SK-N-MC (cell line): ENCODE results near the gene AGAP1.

ENCODE experiments used
- DNase-seq: peaks from one replicate; pipeline ENCODE4 v3.0.0-alpha.2; 2011; ENCODE audit warnings: low read depth, low spot score
- H3K27ac ChIP-seq: fragments of 200-600 bp; sonication (generic); 2 replicates; pipeline ENCODE4 v1.5.1; 2016; ENCODE audit warnings: mixed run types
- H3K36me3 ChIP-seq: fragments of 200-600 bp; sonication (generic); 2 replicates; pipeline ENCODE4 v1.6.1; 2017; ENCODE audit warnings: antibody characterized with exemption, low read length, mixed read lengths; ENCODE audit not compliant: insufficient read depth
- H3K4me3 ChIP-seq: fragments of 200-600 bp; sonication (generic); 2 replicates; pipeline ENCODE4 v1.5.1; 2016
- H3K9ac ChIP-seq: fragments of 200-600 bp; sonication (generic); 2 replicates; pipeline ENCODE4 v1.8.0; 2017; ENCODE audit warnings: mixed run types, mixed read lengths; ENCODE audit not compliant: insufficient read length
- H3K9me3 ChIP-seq: fragments of 200-600 bp; sonication (generic); 2 replicates; pipeline ENCODE4 v1.6.1; 2017; ENCODE audit warnings: low read depth, mild to moderate bottlenecking, antibody characterized with exemption, low read length, moderate library complexity, mixed read lengths
- EZH2 ChIP-seq: fragments of 200-600 bp; sonication (generic); IDR thresholded peaks from one replicate; pipeline ENCODE4 v1.6.1; 2017; ENCODE audit warnings: antibody characterized with exemption
- FOXP2 ChIP-seq: optimal IDR thresholded peaks from 2 replicates; pipeline ENCODE3; 2011; ENCODE audit warnings: mild to moderate bottlenecking, moderate library complexity; ENCODE audit not compliant: insufficient read depth; ENCODE audit errors: extremely low read length, control extremely low read depth
- POLR2AphosphoS5 ChIP-seq: IDR thresholded peaks from 2 replicates; pipeline ENCODE4 v1.6.1; 2012; ENCODE audit warnings: mild to moderate bottlenecking, low read depth, low read length, borderline replicate concordance

AGAP1 gene

DNA sequence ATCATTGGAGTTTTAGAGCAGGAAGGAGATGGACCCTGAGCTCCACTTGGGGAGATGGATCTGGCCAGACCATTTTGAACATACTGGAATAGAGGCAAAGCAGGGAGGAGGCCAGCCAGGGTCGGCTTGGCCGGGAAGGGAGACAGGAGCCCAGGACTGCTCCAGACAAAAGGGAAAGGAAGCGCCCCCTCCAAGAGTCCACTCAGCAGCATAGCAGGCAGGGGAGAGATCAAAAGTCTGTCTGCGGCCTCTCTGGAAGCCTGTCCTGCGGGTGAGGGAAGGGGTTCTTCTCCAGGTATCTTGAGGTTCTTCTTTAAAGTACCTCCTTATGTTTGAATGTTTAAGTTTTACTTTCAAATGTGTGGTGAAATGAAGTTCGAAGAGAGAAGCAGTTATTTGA is 548.2 kb downstream of the AGAP1 start:
- no peak for DNase-seq
- H3K27ac ChIP-seq, result no peak overlapping the region
- H3K36me3 ChIP-seq, result peaks cover 6% of the 10 kb centered on the region; the same call in 1 of the 2 replicates
- no peak overlapping the region for H3K4me3 ChIP-seq
- no peaks in the 10 kb centered on the region for H3K9me3 ChIP-seq
- no peak for TF ChIP-seq FOXP2
- TF ChIP-seq EZH2, result no peak
- TF ChIP-seq POLR2AphosphoS5, result no peak
- H3K9ac ChIP-seq, result no peak overlapping the region

DNA sequence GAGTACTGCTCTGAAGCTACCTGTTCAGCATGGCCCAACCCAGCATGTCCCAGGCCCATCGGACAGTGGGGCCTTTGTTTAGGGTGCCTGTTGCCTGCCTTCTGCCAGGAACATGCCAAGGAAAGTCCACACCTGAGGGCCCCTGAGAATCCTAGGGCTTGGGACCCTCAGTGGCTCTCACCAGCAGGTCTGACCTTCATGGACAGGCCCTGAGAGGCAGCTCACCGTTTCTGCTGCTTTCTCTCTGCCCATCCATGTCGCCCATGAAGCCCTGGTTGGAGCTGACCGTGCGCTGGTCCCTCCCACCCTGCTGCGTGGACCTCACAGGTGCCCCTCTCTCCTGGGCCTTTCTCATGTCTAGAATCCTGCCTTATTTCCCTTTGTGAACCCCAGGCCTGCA is 550.3 kb downstream of the AGAP1 start:
- DNase-seq, result no peak
- peaks cover 10% of the 10 kb centered on the region; the same call in 1 of the 2 replicates for H3K36me3 ChIP-seq
- H3K27ac ChIP-seq, result no peak overlapping the region
- no peak for TF ChIP-seq POLR2AphosphoS5
- TF ChIP-seq FOXP2, result no peak
- TF ChIP-seq EZH2, result no peak
- no peak overlapping the region for H3K9ac ChIP-seq
- H3K9me3 ChIP-seq, result no peaks in the 10 kb centered on the region
- H3K4me3 ChIP-seq, result no peak overlapping the region

DNA sequence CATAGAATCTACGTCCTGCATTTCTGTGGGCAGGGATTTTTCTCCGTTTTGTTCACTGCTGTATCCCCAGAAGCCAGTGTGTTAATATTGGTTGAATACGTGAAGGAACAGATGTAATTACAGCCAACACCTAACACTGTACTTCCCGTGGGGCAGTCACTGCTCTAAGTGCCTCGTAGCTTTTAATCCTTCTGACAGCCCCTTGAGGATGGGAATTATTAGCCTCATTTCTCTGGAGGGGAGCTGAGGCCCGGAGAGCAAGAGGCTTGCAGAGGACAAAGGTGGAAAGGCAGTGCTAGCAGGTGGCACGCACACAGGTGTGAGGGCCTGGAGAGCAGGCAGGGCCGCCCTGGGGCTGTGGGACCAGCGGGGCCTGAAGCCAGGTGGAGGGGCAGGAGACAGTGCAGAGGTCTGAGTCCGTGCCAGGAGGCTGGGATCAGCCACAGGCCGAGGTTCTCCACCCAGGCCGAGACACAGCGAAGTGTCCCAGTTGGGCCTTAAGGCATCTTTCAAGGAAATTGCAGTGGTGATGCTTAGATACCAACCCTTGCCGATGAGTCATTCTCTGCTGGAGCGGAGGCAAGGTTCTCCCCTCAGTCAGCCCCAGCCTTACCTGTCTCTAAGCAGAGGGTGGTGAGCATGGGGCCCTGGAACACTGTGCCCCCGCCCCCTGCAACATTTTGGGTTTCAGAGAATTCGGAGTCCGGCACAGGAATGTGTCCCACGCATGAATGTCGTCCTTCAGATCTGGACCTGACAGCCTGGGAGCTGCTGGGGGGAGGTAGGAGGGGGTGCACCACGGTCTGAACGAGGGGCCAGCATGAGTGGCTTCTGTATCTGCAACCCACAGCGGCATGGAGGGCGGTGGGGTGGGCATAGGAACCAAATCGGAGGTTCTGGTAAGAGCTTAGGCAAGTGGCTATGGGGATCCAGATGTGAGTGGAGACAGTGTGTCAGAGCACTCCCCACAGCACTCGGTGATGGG is 551.7 kb downstream of the AGAP1 start:
- no peak overlapping the region for H3K9ac ChIP-seq
- H3K27ac ChIP-seq, result no peak overlapping the region
- H3K4me3 ChIP-seq, result no peak overlapping the region
- no peak for TF ChIP-seq EZH2
- no peak for TF ChIP-seq POLR2AphosphoS5
- no peak for TF ChIP-seq FOXP2
- H3K9me3 ChIP-seq, result no peaks in the 10 kb centered on the region
- H3K36me3 ChIP-seq, result peaks cover 11% of the 10 kb centered on the region; the same call in 1 of the 2 replicates
- DNase-seq, result no peak

DNA sequence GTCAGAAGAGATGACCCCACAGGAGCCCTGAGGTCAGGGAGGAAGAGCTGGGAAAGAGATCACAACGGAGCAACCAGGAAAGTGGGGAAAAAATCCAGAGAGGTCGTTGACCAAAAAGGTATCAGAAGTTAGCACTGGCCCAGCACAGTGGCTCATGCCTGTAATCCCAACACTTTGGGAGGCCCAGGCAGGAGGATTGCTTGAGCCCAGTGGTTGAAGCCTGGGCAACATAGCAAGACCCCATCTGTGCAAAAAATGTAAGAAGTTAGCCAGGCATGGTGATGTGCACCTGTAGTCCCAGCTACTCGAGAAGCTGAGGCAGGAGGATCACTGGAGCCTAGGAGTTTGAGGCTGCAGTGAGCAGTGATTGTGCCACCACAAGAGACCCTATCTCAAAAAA is 552.9 kb downstream of the AGAP1 start:
- no peak for TF ChIP-seq POLR2AphosphoS5
- TF ChIP-seq FOXP2, result no peak

DNA sequence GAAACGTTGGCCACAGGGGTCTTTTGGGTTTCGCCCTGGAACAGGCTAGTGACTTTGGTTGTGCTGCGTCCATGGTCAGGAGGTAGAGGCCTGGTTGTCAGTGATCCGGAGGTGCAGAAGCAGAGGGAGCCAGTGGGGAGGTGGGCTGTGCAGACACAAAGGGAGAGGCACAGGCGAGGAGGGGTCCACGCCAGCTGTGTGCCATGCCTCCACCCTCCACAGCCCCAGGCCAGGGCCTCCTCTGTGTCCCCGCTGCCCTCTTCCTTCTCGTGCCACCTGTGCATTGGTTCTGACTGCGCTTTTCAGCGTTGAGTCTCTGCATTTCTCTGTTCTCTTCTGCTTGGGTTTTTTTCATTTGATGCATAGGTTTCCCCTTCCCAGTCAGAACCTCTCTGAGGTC is 553.3 kb downstream of the AGAP1 start:
- no peaks in the 10 kb centered on the region for H3K9me3 ChIP-seq
- H3K4me3 ChIP-seq, result no peak overlapping the region
- peaks cover 11% of the 10 kb centered on the region; the same call in 1 of the 2 replicates for H3K36me3 ChIP-seq
- H3K27ac ChIP-seq, result no peak overlapping the region
- DNase-seq, result no peak
- TF ChIP-seq EZH2 (no peak), FOXP2 (no peak), POLR2AphosphoS5 (no peak)
- no peak overlapping the region for H3K9ac ChIP-seq

More for the DNA sequence above, 552.9 kb downstream of the AGAP1 start:
- Histone ChIP-seq H3K4me3 (no peak overlapping the region), H3K36me3 (peaks cover 11% of the 10 kb centered on the region; the same call in 1 of the 2 replicates), H3K27ac (no peak overlapping the region), H3K9me3 (no peaks in the 10 kb centered on the region), H3K9ac (no peak overlapping the region)
- no peak for DNase-seq

DNA sequence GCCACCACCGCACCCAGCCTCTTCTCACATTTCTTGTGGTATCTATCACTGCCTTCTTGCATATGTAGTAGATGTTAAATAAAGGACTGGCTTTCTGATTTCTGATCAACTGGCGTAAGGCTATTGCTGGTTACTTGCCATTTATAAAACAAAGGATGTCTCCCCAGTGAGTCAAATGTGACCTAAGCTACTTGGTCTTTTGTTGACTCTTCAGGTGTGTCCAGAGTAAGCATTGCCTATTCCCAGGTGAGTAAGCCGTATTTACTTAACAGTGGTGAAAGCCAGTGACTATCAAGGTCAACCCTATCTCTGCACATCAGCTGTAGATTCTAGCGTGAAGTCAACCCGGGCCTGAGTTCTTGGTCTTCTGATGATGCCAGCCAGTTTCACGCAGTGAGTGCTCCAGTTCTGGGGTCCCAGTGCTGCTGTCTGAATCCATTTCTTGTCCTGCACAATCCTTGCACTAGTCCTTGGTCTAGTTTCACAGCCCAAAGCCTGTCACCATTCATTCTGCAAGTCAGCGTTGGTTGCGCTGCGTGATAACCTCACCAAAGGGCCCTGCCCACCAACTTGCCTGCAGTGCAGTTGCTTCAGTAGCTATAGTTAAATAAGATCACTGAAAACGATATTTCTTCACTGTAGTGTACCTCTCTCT is 554.2 kb downstream of the AGAP1 start:
- Histone ChIP-seq H3K4me3 (no peak overlapping the region), H3K27ac (no peak overlapping the region), H3K9ac (no peak overlapping the region), H3K36me3 (peaks cover 11% of the 10 kb centered on the region; the same call in 1 of the 2 replicates), H3K9me3 (no peaks in the 10 kb centered on the region)
- no peak for TF ChIP-seq POLR2AphosphoS5
- TF ChIP-seq EZH2, result no peak
- no peak for TF ChIP-seq FOXP2
- no peak for DNase-seq

DNA sequence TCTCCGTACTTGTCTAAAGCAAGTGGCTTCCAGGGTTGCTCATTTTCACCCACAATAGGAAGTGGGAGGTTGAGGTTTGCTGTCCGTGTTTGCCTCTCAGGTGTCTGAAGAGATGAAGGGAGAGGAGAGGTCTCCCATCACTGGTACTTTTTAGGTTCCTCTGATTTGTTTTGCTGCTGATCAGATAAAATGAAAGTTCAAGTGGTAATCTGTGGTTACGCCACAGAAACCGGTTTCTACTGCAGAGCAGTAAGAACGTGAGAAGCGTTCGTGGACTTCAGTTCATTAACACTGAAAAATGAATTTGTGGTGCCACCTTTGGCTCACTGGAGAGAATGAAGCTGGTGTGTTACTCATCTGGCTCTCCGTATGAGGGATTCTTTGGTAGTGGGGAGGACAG is 556.1 kb downstream of the AGAP1 start:
- Histone ChIP-seq H3K9ac (no peak overlapping the region), H3K4me3 (no peak overlapping the region), H3K27ac (no peak overlapping the region), H3K36me3 (peaks cover 11% of the 10 kb centered on the region; the same call in 1 of the 2 replicates), H3K9me3 (no peaks in the 10 kb centered on the region)
- DNase-seq, result no peak
- TF ChIP-seq FOXP2 (no peak), POLR2AphosphoS5 (no peak), EZH2 (no peak)

DNA sequence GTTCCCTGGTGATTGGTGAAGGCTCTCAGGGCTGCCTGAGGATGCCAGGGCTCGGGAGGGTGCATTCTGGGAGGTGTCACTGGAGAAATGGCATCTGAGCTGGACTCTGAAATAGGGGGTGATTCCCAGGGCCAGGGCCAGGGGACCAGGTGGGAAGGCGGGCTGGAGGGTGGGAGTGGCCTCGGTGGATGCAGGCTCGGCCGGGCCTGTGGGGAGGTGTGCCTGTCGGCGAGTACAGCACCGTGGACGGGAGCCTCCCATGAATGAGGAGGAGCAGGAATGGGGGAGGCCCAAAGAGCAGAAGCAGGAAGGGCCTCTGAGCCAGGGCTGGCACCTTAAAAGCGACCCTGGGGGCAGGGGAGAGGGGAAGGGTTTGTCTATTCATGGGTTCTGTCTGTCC is 557.5 kb downstream of the AGAP1 start:
- Histone ChIP-seq H3K9ac (no peak overlapping the region), H3K4me3 (no peak overlapping the region), H3K27ac (no peak overlapping the region), H3K9me3 (no peaks in the 10 kb centered on the region), H3K36me3 (peaks cover 12% of the 10 kb centered on the region)
- no peak for DNase-seq
- TF ChIP-seq FOXP2 (no peak), EZH2 (no peak), POLR2AphosphoS5 (no peak)
